CD4-positive, alpha-beta T cell treated with Interleukin-21 for 1 hour (primary cell): Measurements from ENCODE around the gene MKRN1.
A peak's percentile ranks its signal among the peaks of the same experiment; 100 is the strongest.
"Not testable (repeated sequence)": the region's sequence is repeated elsewhere in the genome, so short reads cannot be mapped to it uniquely, and the experiment has no call there.

Experiments used
- DNase-seq: peaks from one replicate; pipeline ENCODE4 v3.0.0-alpha.2; 2020

The MKRN1 gene

GRCh38 chr7:140484479-140484878 is 5.2 kb upstream of the MKRN1 start:
- no peak for DNase-seq

- no peak for DNase-seq
Measured at GRCh38 chr7:140479739-140480084, 407 bp upstream of the MKRN1 start.

- DNase-seq = peak; percentile 42
Measured at GRCh38 chr7:140478246-140479061, 851 bp downstream of the MKRN1 start.

GRCh38 chr7:140476698-140477261 is 2.5 kb downstream of the MKRN1 start:
- DNase-seq = no peak

GRCh38 chr7:140475747-140476333 is 3.5 kb downstream of the MKRN1 start:
- peak; percentile 75 for DNase-seq

GRCh38 chr7:140463111-140463510 is 16.2 kb downstream of the MKRN1 start:
- DNase-seq = no peak

- no peak for DNase-seq
Measured at GRCh38 chr7:140458916-140459315, 20.4 kb downstream of the MKRN1 start.

GRCh38 chr7:140458201-140458600 is 21.1 kb downstream of the MKRN1 start:
- DNase-seq = no peak

GRCh38 chr7:140456551-140457051 is 22.7 kb downstream of the MKRN1 start:
- no peak for DNase-seq

GRCh38 chr7:140455743-140456142 is 23.6 kb downstream of the MKRN1 start:
- no peak for DNase-seq

GRCh38 chr7:140454657-140455015 is 24.7 kb downstream of the MKRN1 start:
- DNase-seq = no peak

GRCh38 chr7:140453785-140454656 is 25.3 kb downstream of the MKRN1 start:
- DNase-seq = not testable (repeated sequence)

GRCh38 chr7:140453273-140453672 is 26.0 kb downstream of the MKRN1 start:
- DNase-seq = no peak

- no peak for DNase-seq
Measured at GRCh38 chr7:140451716-140452115, 27.6 kb downstream of the MKRN1 start.

- no peak for DNase-seq
Measured at GRCh38 chr7:140448781-140449480, 30.4 kb downstream of the MKRN1 start.

GRCh38 chr7:140447841-140448240 is 31.5 kb downstream of the MKRN1 start:
- no peak for DNase-seq

- DNase-seq = no peak
Measured at GRCh38 chr7:140446467-140446866, 32.8 kb downstream of the MKRN1 start.

GRCh38 chr7:140441519-140441918 is 37.8 kb downstream of the MKRN1 start:
- DNase-seq = no peak

GRCh38 chr7:140440593-140440992 is 38.7 kb downstream of the MKRN1 start:
- no peak for DNase-seq

GRCh38 chr7:140439359-140439758 is 39.9 kb downstream of the MKRN1 start:
- DNase-seq = no peak

GRCh38 chr7:140435252-140435895 is 43.9 kb downstream of the MKRN1 start:
- DNase-seq = no peak

GRCh38 chr7:140433396-140433795 is 45.9 kb downstream of the MKRN1 start:
- DNase-seq = no peak
